ENCODE measurements around the gene ID3.

DNA sequence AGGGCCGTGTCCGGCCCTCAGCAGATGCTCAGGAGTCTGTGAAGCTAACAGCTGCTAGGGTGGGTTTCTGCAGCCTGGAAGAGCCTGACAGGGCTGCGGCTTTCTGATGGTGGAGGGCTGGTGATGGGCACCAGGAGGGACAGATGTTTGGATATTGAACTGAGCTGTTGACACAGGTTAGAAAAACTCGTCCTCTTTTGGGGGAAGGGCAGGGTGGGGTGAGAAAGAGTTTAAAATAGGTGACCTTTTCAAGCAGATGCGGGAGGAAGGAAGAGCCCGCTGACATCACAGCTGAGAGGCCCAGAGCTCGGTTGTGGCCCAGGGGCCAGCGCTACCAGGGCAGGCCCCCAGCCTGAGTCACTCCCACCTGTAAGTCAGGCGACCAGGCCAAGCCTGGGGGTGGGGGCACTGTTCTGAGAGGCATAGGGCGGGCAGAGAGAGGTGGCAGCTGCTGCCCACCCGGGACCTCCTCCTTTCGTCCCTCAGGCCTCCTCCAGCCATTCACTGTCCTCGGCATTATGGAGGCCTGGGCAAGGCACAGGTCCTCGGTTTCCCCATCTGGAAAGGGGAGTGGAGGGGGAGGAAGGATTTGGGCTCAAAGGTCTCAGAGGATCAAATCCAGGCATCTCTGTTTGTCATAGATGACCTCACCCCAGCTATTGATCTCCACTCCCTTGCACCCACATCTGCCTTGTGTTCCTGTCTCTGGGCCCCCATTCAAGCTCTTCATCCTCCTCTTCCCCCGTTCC is 32.3 kb upstream of the ID3 start:
- TF ChIP-seq, protein P1, sequence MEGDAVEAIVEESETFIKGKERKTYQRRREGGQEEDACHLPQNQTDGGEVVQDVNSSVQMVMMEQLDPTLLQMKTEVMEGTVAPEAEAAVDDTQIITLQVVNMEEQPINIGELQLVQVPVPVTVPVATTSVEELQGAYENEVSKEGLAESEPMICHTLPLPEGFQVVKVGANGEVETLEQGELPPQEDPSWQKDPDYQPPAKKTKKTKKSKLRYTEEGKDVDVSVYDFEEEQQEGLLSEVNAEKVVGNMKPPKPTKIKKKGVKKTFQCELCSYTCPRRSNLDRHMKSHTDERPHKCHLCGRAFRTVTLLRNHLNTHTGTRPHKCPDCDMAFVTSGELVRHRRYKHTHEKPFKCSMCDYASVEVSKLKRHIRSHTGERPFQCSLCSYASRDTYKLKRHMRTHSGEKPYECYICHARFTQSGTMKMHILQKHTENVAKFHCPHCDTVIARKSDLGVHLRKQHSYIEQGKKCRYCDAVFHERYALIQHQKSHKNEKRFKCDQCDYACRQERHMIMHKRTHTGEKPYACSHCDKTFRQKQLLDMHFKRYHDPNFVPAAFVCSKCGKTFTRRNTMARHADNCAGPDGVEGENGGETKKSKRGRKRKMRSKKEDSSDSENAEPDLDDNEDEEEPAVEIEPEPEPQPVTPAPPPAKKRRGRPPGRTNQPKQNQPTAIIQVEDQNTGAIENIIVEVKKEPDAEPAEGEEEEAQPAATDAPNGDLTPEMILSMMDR (IDR thresholded peaks at IDR 0.05), result no peak
- TF ChIP-seq POLR2A (IDR thresholded peaks at IDR 0.05), result no peak

All from Peyer's patch (tissue), 4 donors.